COLO668 (cell line): Measurements from ENCODE around the gene MAJIN.
A peak's percentile ranks its signal among the peaks of the same experiment; 100 is the strongest.

Experiments
- DNase-seq: peaks from one replicate; lab custom pipeline; 2025; ENCODE audit not compliant: unreplicated experiment; lab: John Stamatoyannopoulos, UW

MAJIN gene

DNA sequence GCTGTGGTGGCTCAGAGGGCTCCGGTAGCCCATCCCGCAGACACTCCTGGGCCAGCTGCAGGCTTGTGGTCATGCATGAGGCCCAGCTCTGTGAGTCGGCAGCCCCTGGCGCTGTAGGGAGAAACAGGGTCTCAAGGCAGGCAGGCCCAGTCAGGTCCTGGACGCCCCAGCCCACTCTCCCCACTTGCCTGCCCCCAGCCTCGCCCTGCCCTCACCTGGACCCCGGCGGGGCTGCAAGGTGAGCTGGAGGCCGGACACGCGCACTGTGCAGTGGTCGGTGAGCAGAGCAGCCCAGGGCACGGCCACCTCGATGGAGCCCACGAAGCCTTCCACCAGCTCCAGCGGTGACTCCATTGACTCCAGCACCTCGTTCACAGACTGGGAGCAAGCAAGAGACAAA is 57.8 kb downstream of the MAJIN start:
- no peak for DNase-seq

DNA sequence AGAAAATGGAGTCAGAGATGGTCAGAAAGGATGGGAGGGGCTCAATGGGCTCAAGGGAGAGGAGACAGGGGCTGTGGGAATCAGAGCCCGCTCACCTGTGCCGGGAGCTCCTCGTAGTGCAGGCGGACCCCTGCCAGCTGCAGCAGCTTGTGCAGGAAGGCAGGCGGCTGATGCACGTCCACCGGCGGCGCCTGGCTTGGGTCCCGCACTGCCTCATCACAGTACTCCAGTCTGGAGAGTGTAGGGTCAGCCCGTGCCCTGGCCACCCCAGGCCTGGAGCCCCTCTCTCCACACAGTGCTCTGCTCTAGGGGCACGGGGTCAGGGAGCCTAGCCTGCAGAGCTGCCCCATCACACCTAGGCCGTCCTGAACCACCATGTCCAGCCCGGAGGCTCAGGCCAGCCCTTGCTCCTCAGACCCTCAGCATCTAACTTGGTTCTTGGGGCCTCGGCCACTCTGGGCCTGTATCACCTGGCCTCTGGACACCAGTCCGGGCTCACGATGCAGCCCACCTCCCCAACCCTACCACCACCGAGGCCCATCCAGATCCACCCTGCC is 58.7 kb downstream of the MAJIN start:
- no peak for DNase-seq

DNA sequence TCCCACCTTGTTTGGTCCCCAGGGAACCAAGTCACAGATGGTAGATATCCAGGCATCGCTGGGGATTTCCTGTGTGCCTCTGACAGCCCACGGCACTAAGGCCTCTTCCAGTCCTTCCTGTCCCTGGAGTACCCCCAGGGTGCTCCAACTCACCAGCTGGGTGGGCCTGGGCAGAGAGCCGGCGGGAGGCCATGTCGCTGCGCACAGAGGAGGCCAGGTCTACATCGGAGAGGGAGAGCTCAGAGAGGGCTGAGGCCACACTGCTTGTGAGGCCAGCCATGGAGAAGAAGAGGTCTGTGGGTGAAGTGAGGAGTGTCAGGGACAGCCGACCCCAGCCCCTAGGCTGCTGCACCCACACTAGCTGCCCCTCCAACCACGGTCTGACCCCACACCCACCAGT is 60.2 kb downstream of the MAJIN start:
- DNase-seq = no peak

- no peak for DNase-seq
Observed at GRCh38 chr11:64911142-64911541, 60.8 kb downstream of the MAJIN start.

DNA sequence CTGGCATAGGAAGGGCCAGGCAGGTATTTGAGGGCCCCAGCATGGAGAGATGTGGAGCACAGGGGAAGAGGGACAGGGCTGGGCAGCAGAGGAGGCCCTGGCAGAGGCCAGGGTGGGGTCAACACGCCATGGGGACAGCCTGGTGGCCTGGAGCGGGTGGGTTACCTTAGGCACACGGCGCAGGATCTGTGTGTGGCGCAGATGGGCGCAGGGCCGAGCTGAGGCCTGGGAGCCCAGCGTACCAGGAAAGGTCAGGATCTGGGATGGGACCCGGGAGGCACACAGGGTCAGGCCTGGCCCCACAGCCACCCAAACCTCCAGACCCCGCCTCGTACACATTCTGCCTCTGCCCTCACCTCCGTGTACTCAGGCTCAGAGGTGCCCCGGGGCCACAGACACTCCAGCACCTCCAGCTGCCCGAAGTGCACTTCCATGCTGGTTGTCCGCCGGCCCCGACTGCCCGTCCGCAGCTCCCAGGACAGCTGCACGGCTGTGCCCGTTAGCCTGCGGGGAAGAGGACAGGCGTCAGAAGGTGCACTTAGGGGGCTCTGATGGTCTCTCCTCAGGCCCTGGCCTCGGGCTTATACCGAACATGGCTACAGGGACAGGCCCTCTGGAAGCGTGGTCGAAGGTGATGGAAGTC is 61.3 kb downstream of the MAJIN start:
- no peak for DNase-seq

DNA sequence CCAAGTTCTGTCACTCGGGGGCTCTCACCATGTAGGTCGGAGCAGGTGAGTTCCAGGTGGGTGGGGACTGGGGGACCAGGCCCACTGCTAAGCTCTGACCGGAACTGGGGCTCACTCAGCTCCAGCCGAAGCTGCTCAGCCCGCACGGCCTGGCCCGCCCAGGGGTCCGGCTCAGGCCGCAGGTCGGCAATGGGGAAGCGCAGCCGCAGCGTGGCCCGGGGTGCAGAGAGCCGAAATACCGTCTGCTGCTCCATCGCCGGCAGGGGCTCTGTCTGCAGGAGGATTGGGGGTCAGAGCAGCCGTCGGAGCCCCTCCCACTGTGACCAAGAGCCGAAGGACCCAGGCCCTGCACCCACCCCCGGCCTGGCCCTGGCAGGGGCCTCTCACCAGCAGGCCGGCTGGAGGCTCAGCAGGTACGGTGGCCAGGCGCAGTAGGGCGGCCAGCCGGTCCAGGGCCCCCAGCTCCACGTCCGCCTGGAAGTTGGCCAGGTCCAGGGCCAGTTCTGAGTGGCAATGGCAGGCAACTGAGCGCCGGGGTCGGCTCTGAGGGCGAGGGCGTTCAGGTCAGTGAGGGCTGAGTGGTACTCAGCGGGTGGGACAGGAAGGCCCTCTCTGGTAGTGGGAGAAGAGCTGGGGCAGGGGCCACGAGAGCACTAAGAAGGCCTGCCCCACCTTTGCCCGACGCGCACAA is 62.1 kb downstream of the MAJIN start:
- no peak for DNase-seq

- DNase-seq = no peak
Observed at GRCh38 chr11:64908766-64909165, 63.1 kb downstream of the MAJIN start.

DNA sequence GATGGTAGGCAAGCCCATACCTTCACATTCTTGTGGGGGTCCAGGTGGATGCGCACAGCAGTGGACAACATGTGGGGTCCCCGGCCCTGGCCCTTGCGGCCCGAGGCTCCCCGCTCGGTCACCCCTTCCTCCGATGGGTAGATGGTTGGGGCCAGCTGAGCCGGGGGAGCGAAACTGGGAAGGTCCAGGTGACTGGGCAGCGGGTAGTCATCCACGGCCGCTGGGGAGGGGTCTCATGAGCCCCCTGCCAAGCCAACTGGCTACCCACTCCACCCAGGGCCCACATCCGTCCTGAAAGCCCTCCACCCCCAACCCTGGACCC is 65.6 kb downstream of the MAJIN start:
- DNase-seq = no peak

GRCh38 chr11:64905516-64906313 is 66.2 kb downstream of the MAJIN start:
- no peak for DNase-seq

- no peak for DNase-seq
Observed at GRCh38 chr11:64903291-64903833, 68.5 kb downstream of the MAJIN start.

GRCh38 chr11:64902102-64902900 is 69.6 kb downstream of the MAJIN start:
- no peak for DNase-seq

- DNase-seq = no peak
Observed at GRCh38 chr11:64900774-64901173, 71.1 kb downstream of the MAJIN start.

- no peak for DNase-seq
Observed at GRCh38 chr11:64900263-64900678, 71.6 kb downstream of the MAJIN start.

GRCh38 chr11:64898541-64898940 is 73.4 kb downstream of the MAJIN start:
- no peak for DNase-seq

DNA sequence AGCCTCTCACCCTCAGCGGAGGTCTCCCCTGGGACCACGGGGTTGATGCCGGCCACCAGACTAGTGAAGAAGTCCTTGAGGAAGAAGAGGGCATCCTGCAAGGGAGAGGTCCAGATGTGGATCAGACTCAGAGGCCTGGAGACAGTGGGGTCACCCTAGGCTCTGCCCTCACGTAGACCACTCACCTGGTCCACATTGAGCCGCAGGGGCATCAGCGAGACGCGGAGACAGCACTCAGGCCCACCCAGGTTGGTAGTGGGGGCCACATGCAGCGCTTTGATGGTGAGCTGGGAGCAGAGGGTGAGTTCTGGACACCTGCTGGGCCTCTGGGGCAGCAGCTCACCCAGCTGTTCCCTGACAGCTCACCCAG is 73.8 kb downstream of the MAJIN start:
- DNase-seq = no peak

DNA sequence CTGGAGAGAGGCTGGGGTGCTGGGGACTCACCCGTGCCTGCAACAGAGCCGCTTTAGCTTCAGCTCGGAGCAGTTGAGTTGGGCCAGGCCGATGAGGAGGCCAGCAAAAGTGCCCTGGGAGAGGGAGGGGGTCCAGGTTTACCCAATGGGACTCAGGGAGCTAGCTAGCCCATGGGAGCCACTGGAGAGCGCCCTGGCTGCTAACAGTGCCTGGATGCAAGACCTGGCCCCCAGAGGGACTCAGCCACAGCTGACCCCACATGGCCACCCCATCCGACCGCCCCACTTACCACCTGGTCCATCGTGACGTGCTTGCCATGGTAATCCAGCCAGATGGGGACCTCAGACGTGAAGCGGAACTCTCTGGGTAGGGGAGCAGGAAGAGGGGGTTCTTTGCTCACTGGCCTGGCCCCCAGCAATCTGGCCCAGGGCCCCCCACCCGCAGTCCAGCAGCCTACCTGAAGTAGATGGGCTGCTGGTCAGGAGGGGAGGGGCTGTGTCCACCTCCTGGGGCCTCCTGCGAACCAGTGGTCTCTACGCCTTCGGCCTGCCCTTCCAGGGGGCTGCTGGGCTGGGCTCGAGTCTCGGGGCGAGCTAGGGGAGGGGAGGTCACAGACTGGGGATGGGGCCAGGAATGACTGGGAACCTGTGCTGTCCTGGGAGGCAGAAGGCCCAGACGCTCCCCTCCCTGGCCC is 74.4 kb downstream of the MAJIN start:
- no peak for DNase-seq

DNA sequence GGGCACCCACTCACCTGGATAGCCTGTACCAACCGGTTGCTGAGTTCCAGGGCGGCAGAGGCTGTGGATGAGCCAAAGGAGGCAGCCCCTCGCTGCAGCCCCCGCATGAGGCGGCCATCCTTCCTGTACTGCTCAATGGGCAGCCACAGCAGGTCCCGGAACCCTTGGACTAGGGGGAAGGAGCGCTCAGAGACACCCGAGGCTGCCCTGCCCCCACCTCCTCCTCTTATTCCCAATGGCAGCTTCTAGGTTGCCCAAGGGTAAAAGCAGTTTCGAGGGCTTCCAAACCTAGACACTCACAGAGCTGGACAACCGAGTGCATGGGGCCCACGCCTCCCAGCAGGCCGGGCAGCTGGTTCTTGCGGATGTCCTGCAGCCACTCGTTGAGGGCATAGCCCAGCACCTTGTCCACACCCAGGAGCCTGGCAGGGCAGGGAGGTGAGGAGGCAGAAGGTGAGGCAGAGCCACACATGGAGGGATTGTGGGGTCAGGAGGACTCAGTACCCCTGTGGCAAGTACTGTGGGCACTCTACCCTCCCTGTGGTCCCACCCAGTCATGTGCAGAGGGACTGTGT is 75.4 kb downstream of the MAJIN start:
- no peak for DNase-seq

DNA sequence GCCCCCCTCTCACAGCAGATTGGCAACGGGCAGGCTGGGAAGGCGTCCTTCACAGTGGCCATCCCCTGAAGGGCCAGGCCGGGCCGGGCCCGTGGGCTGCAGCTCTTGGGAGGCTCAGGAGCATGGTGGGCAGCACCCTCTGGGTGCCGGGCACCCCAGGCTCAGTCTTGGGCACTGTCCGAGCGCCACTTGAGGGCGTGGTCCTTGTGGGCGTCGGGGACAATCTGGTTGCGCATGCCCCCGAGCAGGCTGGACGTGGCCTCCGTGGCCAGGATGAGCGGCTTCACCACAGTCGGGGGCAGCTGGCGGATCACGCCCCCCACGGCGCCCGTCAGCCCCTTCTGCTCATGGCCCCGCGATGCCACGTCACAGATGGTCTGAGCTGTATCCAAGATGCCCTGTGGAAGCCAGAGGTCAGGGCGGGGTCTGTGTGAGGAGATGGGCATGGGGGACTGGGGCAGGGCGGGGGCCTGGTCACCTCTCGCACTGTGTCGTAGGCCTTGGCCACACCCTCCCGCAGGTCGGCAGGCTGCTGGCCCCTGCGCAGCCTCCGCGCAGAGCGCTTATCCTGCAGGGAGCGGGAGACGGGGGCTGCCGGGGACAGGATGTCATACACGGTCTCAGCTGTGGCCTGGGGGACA is 77.0 kb downstream of the MAJIN start:
- DNase-seq = no peak

DNA sequence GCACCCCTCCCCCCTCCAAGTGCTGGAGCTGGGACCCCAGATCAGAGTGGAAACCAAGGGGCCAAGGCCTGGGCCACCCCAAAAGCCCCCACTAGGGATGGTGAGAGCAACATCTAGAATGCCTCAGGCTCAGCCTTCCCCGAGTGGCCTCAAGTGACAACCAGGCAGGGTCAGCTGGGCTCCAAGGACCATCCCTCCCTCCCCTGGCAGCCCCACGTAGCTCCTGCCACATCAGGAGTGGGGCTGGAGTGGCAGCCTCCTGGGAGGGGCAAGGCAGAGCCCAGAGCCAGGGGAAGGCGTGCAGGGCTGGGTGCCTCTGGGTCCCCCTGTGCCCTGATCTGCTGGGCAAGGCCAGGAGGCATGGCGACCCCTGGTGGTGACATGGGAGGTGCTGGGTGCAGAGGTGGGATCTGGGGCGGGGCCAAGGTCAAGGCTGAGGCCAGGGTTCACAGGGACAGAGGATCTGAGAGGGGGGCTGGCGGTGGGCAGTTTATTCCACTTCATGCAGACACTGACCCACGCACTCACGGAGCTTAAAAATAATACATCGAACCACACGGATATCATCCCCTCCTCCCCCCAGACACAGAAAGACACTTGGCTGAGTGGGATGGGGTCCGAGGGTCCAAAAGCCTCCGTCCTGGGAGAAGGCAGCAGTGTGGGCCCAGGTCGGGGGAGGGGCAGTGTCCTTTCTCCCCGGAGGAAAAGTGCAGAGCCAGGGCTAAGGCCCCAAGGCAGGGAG is 77.7 kb downstream of the MAJIN start:
- peak; percentile 90 for DNase-seq
